Uterus (tissue), 4 donors: ENCODE measurements around the gene FAM229A. TPM values are rescaled to one million over a fixed set of nuclear protein-coding genes. Genes with fewer than 3 reads are reported as not detected.

Source experiments
- DNase-seq, 2 donors: peaks; one replicate each; pipeline ENCODE4 v3.0.0-alpha.2; 2019 to 2020
- H3K27ac ChIP-seq, 2 donors: fragments of 200-600 bp; sonication (generic); 1 replicate in 1 of 2; 2 replicates in 1 of 2; pipeline ENCODE4 v1.5.1; 2016 to 2018
- H3K27me3 ChIP-seq, 2 donors: fragments of 200-600 bp; sonication (generic); one replicate each; pipeline ENCODE4 v1.5.1; 2018 to 2019; ENCODE audit warnings: control low read depth in 1 of 2
- H3K36me3 ChIP-seq, 2 donors: fragments of 200-600 bp; sonication (generic); one replicate each; pipeline ENCODE4 v1.5.1; 2019; ENCODE audit warnings: control low read depth in 1 of 2
- H3K4me1 ChIP-seq, 2 donors: fragments of 200-600 bp; sonication (generic); one replicate each; pipeline ENCODE4 v1.5.1; 2018 to 2019; ENCODE audit warnings: control low read depth in 1 of 2
- H3K4me3 ChIP-seq, 2 donors: fragments of 200-600 bp; sonication (generic); 1 replicate in 1 of 2; 2 replicates in 1 of 2; pipeline ENCODE4 v1.5.1; 2018 to 2019; ENCODE audit warnings: mild to moderate bottlenecking in 1 of 2
- H3K9me3 ChIP-seq, 2 donors: fragments of 200-600 bp; sonication (generic); one replicate each; pipeline ENCODE4 v1.5.1; 2019; ENCODE audit warnings: control low read depth in 1 of 2
- POLR2A ChIP-seq, 2 donors: fragments of 450-650 bp; IDR thresholded peaks; one replicate each; pipeline ENCODE4 v1.6.1; 2016; ENCODE audit warnings: antibody characterized with exemption in 2 of 2, mild to moderate bottlenecking in 1 of 2, moderate library complexity in 1 of 2
- intact Hi-C: fragments of 100-400 bp; cut with DNase I; formaldehyde crosslinking; loops from one replicate; pipeline ENCODE4 v1.15.1; 2023; ENCODE audit warnings: low total_unique reads
- total RNA-seq, 4 donors: library from RNA; depleted of rRNA in 3 of 4; stranded (reverse); fragments of >200 nt in 3 of 4; gene quantifications; one replicate each; pipeline versions ENCODE4 v1.1.0 to v1.2.4, GENCODE V29; 2014 to 2023
- TF ChIP-seq, protein P1 (sequence below), 4 experiments: fragments of 200-600 bp in 2 of 4; fragments of 450-650 bp in 2 of 4; sonication (generic) in 2 of 4; IDR thresholded peaks; one replicate each; pipeline ENCODE4 v1.5.1; 2016 to 2019; ENCODE audit warnings: antibody characterized with exemption in 4 of 4, mild to moderate bottlenecking in 2 of 4, moderate library complexity in 1 of 4
- donor health status: DM: yes; HTN: yes; CAD: no.

FAM229A gene
- total RNA-seq, 4 donors from 2014 or later = 5.2 to 20.2 (median 14.4) TPM; not detected in 1

DNA sequence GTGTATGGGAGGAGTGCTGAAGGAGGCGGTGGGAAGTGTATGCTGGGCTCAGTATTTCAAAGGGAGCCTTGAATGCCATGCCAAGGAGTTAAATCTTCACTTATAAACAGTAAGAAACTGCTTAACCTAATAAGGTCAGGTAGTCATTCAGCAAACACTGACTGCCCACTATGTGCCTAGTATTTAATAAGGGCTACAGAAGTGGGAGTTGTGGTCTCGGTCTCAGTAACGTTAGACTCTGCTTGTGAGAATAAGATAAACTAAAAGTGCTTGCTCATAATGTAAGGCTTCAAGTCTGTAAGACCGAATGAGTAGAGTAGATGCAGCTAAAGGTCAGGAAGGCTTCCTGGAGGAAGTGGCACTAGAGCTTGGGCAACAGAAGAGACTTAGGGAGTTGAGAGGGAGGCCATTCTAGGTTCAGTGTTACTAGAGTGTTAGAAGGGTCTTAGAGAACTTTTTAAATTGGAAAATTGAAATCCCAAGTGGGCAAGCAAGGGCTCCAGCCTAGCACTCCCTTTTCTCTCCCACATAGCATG lies 32.3 kb downstream of the FAM229A start:
- Histone ChIP-seq H3K9me3 (no peaks in the 10 kb centered on the region), H3K27me3 (no peaks in the 10 kb centered on the region), H3K27ac (no peak overlapping the region), H3K4me1 (peaks cover 0 to 4% of the 10 kb centered on the region in 2 donors), H3K4me3 (no peak overlapping the region), H3K36me3 (no peaks in the 10 kb centered on the region)
- TF ChIP-seq, protein P1, sequence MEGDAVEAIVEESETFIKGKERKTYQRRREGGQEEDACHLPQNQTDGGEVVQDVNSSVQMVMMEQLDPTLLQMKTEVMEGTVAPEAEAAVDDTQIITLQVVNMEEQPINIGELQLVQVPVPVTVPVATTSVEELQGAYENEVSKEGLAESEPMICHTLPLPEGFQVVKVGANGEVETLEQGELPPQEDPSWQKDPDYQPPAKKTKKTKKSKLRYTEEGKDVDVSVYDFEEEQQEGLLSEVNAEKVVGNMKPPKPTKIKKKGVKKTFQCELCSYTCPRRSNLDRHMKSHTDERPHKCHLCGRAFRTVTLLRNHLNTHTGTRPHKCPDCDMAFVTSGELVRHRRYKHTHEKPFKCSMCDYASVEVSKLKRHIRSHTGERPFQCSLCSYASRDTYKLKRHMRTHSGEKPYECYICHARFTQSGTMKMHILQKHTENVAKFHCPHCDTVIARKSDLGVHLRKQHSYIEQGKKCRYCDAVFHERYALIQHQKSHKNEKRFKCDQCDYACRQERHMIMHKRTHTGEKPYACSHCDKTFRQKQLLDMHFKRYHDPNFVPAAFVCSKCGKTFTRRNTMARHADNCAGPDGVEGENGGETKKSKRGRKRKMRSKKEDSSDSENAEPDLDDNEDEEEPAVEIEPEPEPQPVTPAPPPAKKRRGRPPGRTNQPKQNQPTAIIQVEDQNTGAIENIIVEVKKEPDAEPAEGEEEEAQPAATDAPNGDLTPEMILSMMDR (IDR thresholded peaks at IDR 0.05) = no peak
- no peak for TF ChIP-seq POLR2A (IDR thresholded peaks at IDR 0.05)
- intact Hi-C loops = no loop called here
- DNase-seq = no peak

GRCh38 chr1:32327204-32327603 lies 35.1 kb downstream of the FAM229A start:
- Histone ChIP-seq H3K27ac (no peak overlapping the region), H3K9me3 (no peaks in the 10 kb centered on the region), H3K4me1 (no peaks in the 10 kb centered on the region), H3K36me3 (no peaks in the 10 kb centered on the region), H3K4me3 (no peak overlapping the region), H3K27me3 (no peaks in the 10 kb centered on the region)
- DNase-seq = no peak
- intact Hi-C loops = no loop called here
- TF ChIP-seq POLR2A (IDR thresholded peaks at IDR 0.05) = no peak
- TF ChIP-seq, protein P1 (IDR thresholded peaks at IDR 0.05) = no peak

DNA sequence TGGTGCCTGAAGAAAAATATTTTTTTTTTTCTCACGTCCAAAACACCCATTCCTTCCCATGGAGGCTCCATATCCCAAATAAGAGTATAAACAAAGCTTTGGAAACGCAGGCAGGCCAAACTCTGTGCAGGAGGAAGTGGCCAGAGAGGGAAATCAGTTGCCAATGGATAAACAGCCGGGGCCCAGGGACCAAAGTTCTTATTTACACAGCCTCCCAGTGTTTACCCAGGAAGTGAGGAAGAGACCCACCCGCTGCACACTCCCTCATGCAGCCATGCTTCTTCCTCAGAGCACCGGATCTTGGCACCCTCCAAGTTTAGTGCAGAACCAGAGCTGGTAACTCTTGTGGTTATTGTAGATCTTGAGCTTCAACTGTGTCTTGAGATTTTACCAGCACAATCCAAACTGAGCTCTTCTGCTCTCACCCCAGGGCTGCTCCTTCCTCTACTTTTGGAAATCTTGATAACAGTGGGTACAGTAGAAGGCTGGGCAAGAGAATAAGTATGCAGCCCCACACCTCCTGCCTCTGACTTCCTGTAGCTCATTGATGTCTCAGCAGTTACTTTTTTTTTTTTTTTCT lies 40.5 kb downstream of the FAM229A start:
- Histone ChIP-seq H3K4me1 (no peaks in the 10 kb centered on the region), H3K27ac (no peak overlapping the region), H3K4me3 (no peak overlapping the region), H3K36me3 (no peaks in the 10 kb centered on the region), H3K9me3 (no peaks in the 10 kb centered on the region), H3K27me3 (no peaks in the 10 kb centered on the region)
- intact Hi-C loops = no loop called here
- TF ChIP-seq POLR2A (IDR thresholded peaks at IDR 0.05) = no peak
- TF ChIP-seq, protein P1 (IDR thresholded peaks at IDR 0.05) = no peak
- DNase-seq = no peak

DNA sequence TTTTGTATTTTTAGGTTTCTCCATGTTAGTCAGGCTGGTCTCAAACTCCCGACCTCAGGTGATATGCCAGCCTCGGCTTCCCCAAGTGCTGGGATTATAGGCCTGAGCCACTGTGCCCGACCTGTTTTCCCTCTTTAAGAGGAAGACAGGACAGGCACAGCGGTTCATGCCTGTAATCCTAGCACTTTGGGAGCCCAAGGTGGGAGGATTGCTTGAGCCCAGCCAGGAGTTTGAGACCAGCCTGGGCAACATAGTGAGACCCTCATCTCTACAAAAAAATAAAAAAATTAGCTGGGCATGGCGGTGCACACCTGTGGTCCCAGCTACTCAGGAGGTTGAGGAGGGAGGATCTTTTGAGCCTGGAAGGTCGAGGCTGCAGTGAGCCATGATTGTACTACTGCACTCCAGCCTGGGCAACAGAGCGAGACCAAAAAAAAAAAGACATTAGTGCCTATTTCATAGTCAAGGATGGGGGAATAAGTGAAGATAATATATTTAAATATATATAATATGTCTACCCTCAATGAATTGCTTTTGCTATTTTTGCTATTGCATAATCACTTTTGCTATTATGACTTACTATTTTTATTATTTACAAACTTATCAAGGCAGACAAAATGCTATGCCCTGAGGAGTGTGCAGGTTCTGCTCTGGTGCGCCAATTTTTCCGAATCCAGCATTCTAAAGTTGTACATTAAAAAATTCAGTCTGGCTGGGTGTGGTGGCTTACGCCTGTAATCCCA lies 44.0 kb downstream of the FAM229A start:
- TF ChIP-seq, protein P1 (IDR thresholded peaks at IDR 0.05) = no peak
- no peak for TF ChIP-seq POLR2A (IDR thresholded peaks at IDR 0.05)

DNA sequence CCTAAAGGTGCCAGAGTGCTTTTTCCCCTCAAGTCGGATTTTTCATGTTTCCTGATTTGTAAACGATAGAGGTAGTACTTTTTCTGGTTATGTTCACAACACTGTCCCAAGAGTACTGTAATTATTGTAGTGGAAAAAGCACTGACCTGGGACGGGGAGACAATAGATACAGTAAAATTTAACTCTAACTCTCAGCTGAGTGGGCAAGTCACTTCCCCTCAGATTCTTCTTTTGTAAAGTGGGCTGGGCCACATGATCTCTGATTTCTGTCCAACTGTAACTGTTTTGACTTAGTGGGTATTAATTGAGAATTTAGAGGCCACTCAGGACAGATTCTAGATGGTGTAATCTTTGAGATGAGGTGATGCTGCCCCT lies 45.4 kb downstream of the FAM229A start:
- no peaks in the 10 kb centered on the region for H3K36me3 ChIP-seq
- no peak for TF ChIP-seq POLR2A (IDR thresholded peaks at IDR 0.05)
- TF ChIP-seq, protein P1 (IDR thresholded peaks at IDR 0.05) = no peak
- no peaks in the 10 kb centered on the region for H3K4me1 ChIP-seq
- H3K4me3 ChIP-seq = no peak overlapping the region
- no peak for DNase-seq
- no peaks in the 10 kb centered on the region for H3K9me3 ChIP-seq
- H3K27me3 ChIP-seq = no peaks in the 10 kb centered on the region
- intact Hi-C loops = loop anchor here (10.0 kb wide), 1 partner anchor 72 kb away; the partner anchor contains the start of gene FAM167B
- no peak overlapping the region for H3K27ac ChIP-seq

More for the DNA sequence above, 44.0 kb downstream of the FAM229A start:
- Histone ChIP-seq H3K4me3 (no peak overlapping the region), H3K4me1 (no peaks in the 10 kb centered on the region), H3K36me3 (no peaks in the 10 kb centered on the region), H3K27ac (no peak overlapping the region), H3K9me3 (no peaks in the 10 kb centered on the region), H3K27me3 (no peaks in the 10 kb centered on the region)
- intact Hi-C loops = loop anchor here (10.0 kb wide), 1 partner anchor 73 kb away; the partner anchor contains the start of gene FAM167B
- DNase-seq = no peak
